Measurements from ENCODE around the gene KPNA3. TPM values are rescaled to one million over a fixed set of nuclear protein-coding genes. Genes with fewer than 3 reads are reported as not detected.

The KPNA3 gene
- total RNA-seq, 2 donors from 2014 or later, result 28.9 to 31.3 TPM

GRCh38 chr13:49693877-49694276 lies 98.6 kb downstream of the KPNA3 start:
- H3K4me3 ChIP-seq, result no peak overlapping the region
- H3K36me3 ChIP-seq, result no peaks in the 10 kb centered on the region
- no peaks in the 10 kb centered on the region for H3K9me3 ChIP-seq
- H3K27me3 ChIP-seq, result no peaks in the 10 kb centered on the region
- intact Hi-C loops (cut with DNase I), result no loop called here
- no peak for TF ChIP-seq CTCF (IDR thresholded peaks at IDR 0.05)
- H3K27ac ChIP-seq, result no peak overlapping the region
- H3K9ac ChIP-seq (ENCODE audit: low read depth in 2 of 2, low read length in 2 of 2), result no peak overlapping the region
- DNase-seq, result no peak
- no peaks in the 10 kb centered on the region for H3K4me1 ChIP-seq

DNA sequence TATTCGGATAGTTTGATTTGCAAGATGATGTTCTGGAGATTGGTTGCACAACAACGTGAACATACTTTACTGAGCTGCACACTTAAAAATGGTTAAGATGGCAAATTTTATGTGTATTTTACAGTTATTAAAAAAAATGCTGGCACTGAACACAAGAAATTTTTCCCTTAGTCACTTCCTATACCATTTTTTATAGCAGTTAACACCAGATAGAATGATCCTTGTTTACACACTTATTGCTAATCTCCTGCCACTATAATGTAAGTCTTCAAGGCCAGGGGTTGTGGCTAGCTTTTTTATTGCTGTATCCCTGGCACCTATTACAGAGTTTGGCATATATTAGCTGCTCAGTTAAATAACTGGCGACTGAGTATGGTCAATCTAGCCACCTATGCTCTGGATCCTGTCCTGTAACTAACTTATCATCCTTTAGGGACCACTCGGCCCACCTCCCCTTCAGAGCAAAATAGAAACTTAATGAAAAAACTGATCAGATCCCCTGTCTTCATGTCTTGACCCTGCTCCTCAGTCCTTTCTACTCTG lies 99.2 kb downstream of the KPNA3 start:
- no peaks in the 10 kb centered on the region for H3K36me3 ChIP-seq
- H3K4me3 ChIP-seq, result no peak overlapping the region
- TF ChIP-seq CTCF (IDR thresholded peaks at IDR 0.05), result no peak
- no peak overlapping the region for H3K27ac ChIP-seq
- no peaks in the 10 kb centered on the region for H3K27me3 ChIP-seq
- intact Hi-C loops (cut with DNase I), result no loop called here
- H3K9ac ChIP-seq (ENCODE audit: low read depth in 2 of 2, low read length in 2 of 2), result no peak overlapping the region
- no peaks in the 10 kb centered on the region for H3K4me1 ChIP-seq
- H3K9me3 ChIP-seq, result no peaks in the 10 kb centered on the region
- DNase-seq, result no peak

GRCh38 chr13:49690995-49691784 lies 101.3 kb downstream of the KPNA3 start, which contains the start of gene EBPL:
TSS of gene EBPL (minus strand) at chr13:49691486. CDS start at chr13:49691424, 62 bp downstream.
- H3K27me3 ChIP-seq, result no peaks in the 10 kb centered on the region
- peak; percentile 98 for DNase-seq
- intact Hi-C loops (cut with DNase I), result no loop called here
- peak within 1 kb of the TSS; percentile 57 to 69 for H3K9ac ChIP-seq (ENCODE audit: low read depth in 2 of 2, low read length in 2 of 2)
- no peaks in the 10 kb centered on the region for H3K36me3 ChIP-seq
- H3K4me1 ChIP-seq, result no peaks in the 10 kb centered on the region
- H3K9me3 ChIP-seq, result no peaks in the 10 kb centered on the region
- H3K4me3 ChIP-seq, result peak within 1 kb of the TSS; percentile 76
- no peak for TF ChIP-seq CTCF (IDR thresholded peaks at IDR 0.05)
- H3K27ac ChIP-seq, result peak within 1 kb of the TSS; percentile 95

DNA sequence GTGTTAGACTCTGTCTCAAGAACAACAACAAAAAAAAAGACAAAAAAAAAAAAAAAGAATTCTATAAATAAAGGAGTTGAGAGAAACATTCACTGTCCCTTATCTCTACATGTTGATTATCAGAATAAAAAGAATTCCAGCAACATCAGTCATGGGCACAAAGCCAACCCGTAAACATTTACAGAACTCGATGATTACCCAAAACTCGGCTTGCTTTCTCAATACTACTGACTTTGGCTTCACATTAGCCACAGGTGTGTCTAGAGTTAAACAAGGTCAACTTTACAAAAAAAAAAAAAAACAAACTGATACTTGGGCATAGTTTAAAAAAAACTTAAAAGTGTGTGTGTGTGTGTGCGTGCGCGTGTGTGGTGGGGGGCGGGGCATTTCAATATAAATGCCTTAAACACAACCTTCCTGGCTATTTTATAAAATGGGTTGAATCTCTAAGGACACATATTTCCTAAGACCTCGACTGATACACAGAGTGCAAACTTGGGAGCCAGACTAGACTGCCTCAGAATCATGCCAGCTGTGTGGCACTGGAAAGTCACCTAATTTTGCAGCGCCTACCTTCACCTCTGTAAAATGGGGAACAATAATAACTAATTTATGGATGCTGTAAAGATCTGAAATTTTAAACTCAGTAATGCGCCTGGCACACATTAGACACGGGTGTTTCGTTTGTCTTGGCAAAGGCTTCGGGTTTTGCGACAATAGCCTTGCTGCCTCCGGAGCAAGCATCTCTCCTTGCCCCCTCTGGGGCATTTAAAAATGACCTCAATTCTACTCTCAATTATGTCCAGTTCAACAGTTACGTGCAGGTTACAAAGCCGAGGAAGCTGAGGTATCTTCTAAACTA lies 102.1 kb downstream of the KPNA3 start:
- Histone ChIP-seq H3K27ac (peak overlapping the region; percentile 95), H3K9me3 (no peaks in the 10 kb centered on the region), H3K27me3 (no peaks in the 10 kb centered on the region), H3K4me1 (no peaks in the 10 kb centered on the region), H3K9ac (ENCODE audit: low read depth in 2 of 2, low read length in 2 of 2) (peak overlapping the region; percentile 57 to 69), H3K36me3 (no peaks in the 10 kb centered on the region), H3K4me3 (peak overlapping the region; percentile 76)
- intact Hi-C loops (cut with DNase I), result no loop called here
- TF ChIP-seq CTCF (IDR thresholded peaks at IDR 0.05), result no peak
- DNase-seq, result peak; percentile 59

GRCh38 chr13:49683489-49683888 lies 109.0 kb downstream of the KPNA3 start:
- Histone ChIP-seq H3K4me1 (no peaks in the 10 kb centered on the region), H3K9ac (ENCODE audit: low read depth in 2 of 2, low read length in 2 of 2) (no peak overlapping the region), H3K27me3 (no peaks in the 10 kb centered on the region), H3K36me3 (no peaks in the 10 kb centered on the region), H3K4me3 (no peak overlapping the region), H3K9me3 (no peaks in the 10 kb centered on the region), H3K27ac (no peak overlapping the region)
- intact Hi-C loops (cut with DNase I), result no loop called here
- no peak for DNase-seq
- no peak for TF ChIP-seq CTCF (IDR thresholded peaks at IDR 0.05)
